Activated CD4-positive, CD25-positive, alpha-beta regulatory T cell treated with anti-CD3 and anti-CD28 coated beads, Interleukin-2, amount 50 U/mL, for 72 hours (primary cell): ENCODE results near the gene TNS1.
"Not testable (repeated sequence)": the region's sequence is repeated elsewhere in the genome, so short reads cannot be mapped to it uniquely, and the experiment has no call there.

Experiments used
- DNase-seq: peaks from one replicate; pipeline ENCODE4 v3.0.0; 2021

Gene TNS1

GRCh38 chr2:218002845-218003180, at the start of gene TNS1:
Gene TNS1 (minus strand): TSS chr2:218002995. CDS start chr2:218002872, 123 bp downstream.
- no peak for DNase-seq

- no peak for DNase-seq
Measured at GRCh38 chr2:218051903-218052302, 49.1 kb upstream of the TNS1 start.

- no peak for DNase-seq
Measured at GRCh38 chr2:218047536-218048225, 44.9 kb upstream of the TNS1 start.

- DNase-seq, result no peak
Measured at GRCh38 chr2:218046238-218046637, 43.4 kb upstream of the TNS1 start.

- DNase-seq, result not testable (repeated sequence)
Measured at GRCh38 chr2:218044599-218044998, 41.8 kb upstream of the TNS1 start.

- DNase-seq, result no peak
Measured at GRCh38 chr2:218043701-218044109, 40.9 kb upstream of the TNS1 start.

GRCh38 chr2:218043100-218043499, 40.3 kb upstream of the TNS1 start:
- DNase-seq, result no peak

- no peak for DNase-seq
Measured at GRCh38 chr2:218041302-218042168, 38.7 kb upstream of the TNS1 start.

- DNase-seq, result no peak
Measured at GRCh38 chr2:218040883-218041282, 38.1 kb upstream of the TNS1 start.

GRCh38 chr2:218039171-218039570, 36.4 kb upstream of the TNS1 start:
- no peak for DNase-seq

GRCh38 chr2:218036371-218036770, 33.6 kb upstream of the TNS1 start:
- DNase-seq, result no peak

GRCh38 chr2:218035463-218036100, 32.8 kb upstream of the TNS1 start:
- DNase-seq, result no peak

GRCh38 chr2:218034497-218035213, 31.9 kb upstream of the TNS1 start:
- peak; percentile 59 for DNase-seq

- no peak for DNase-seq
Measured at GRCh38 chr2:218033590-218034496, 31.0 kb upstream of the TNS1 start.

GRCh38 chr2:218033208-218033589, 30.4 kb upstream of the TNS1 start:
- DNase-seq, result no peak

- DNase-seq, result no peak
Measured at GRCh38 chr2:218032336-218033171, 29.8 kb upstream of the TNS1 start.

- DNase-seq, result no peak
Measured at GRCh38 chr2:218031771-218032257, 29.0 kb upstream of the TNS1 start.

GRCh38 chr2:218031261-218031660, 28.5 kb upstream of the TNS1 start:
- DNase-seq, result no peak

GRCh38 chr2:218030409-218031195, 27.8 kb upstream of the TNS1 start:
- DNase-seq, result no peak
